H9 (cell line): Measurements from ENCODE around the gene PTPRJ. TPM values are rescaled to one million over a fixed set of nuclear protein-coding genes. Genes with fewer than 3 reads are reported as not detected.

ENCODE experiments used
- DNase-seq: peaks from one replicate; pipeline ENCODE4 v3.0.0-alpha.2; 2017
- H2AFZ ChIP-seq: one replicate; pipeline ENCODE4 v1.6.1; 2013; ENCODE audit warnings: mild to moderate bottlenecking, low read length, control low read depth, moderate library complexity
- H2AK5ac ChIP-seq: 2 replicates; pipeline ENCODE4 v1.6.1; 2013; ENCODE audit warnings: low read length, control low read depth, mixed read lengths; ENCODE audit not compliant: insufficient read length
- H2BK120ac ChIP-seq: one replicate; pipeline ENCODE4 v1.6.1; 2013; ENCODE audit warnings: low read depth, mild to moderate bottlenecking, low read length, control low read depth, inconsistent platforms; ENCODE audit not compliant: poor library complexity, severe bottlenecking
- H2BK12ac ChIP-seq: 2 replicates; pipeline ENCODE4 v1.6.1; 2013; ENCODE audit warnings: low read length, control low read depth, mixed read lengths, low read depth; ENCODE audit not compliant: insufficient read length
- H2BK15ac ChIP-seq: 2 replicates; pipeline ENCODE4 v1.6.1; 2013; ENCODE audit warnings: low read depth, low read length, control low read depth
- H2BK20ac ChIP-seq: one replicate; pipeline ENCODE4 v1.6.1; 2013; ENCODE audit warnings: low read depth, mild to moderate bottlenecking, low read length, control low read depth, inconsistent platforms; ENCODE audit not compliant: poor library complexity, severe bottlenecking
- H2BK5ac ChIP-seq: 2 replicates; pipeline ENCODE4 v1.6.1; 2013; ENCODE audit warnings: low read length, control low read depth, mixed read lengths; ENCODE audit not compliant: insufficient read length
- H3K14ac ChIP-seq: 2 replicates; pipeline ENCODE4 v1.6.1; 2013; ENCODE audit warnings: low read length, control low read depth; ENCODE audit not compliant: insufficient read depth
- H3K18ac ChIP-seq: 2 replicates; pipeline ENCODE4 v1.6.1; 2013; ENCODE audit warnings: low read depth, mild to moderate bottlenecking, mixed read lengths, low read length, control low read depth; ENCODE audit not compliant: insufficient read length
- H3K23ac ChIP-seq: 2 replicates; pipeline ENCODE4 v1.6.1; 2013; ENCODE audit warnings: low read length, control low read depth, mixed read lengths, low read depth; ENCODE audit not compliant: insufficient read length
- H3K23me2 ChIP-seq: 2 replicates; pipeline ENCODE4 v1.6.1; 2013; ENCODE audit warnings: low read depth, mild to moderate bottlenecking, mixed read lengths, low read length, control low read depth; ENCODE audit not compliant: insufficient read length, poor library complexity, severe bottlenecking
- H3K27ac ChIP-seq: 2 replicates; pipeline ENCODE4 v1.5.1; 2013; ENCODE audit warnings: low read length, control low read depth, mixed read lengths, low read depth; ENCODE audit not compliant: insufficient read length
- H3K27me3 ChIP-seq: 2 replicates; pipeline ENCODE4 v1.6.1; 2013; ENCODE audit warnings: low read length, control low read depth, inconsistent platforms; ENCODE audit not compliant: insufficient read depth
- H3K4ac ChIP-seq: 2 replicates; pipeline ENCODE4 v1.6.1; 2013; ENCODE audit warnings: low read depth, mild to moderate bottlenecking, control low read depth, inconsistent platforms, low read length, moderate library complexity
- H3K4me1 ChIP-seq: 2 replicates; pipeline ENCODE4 v1.6.1; 2013; ENCODE audit warnings: low read length, control low read depth, inconsistent platforms; ENCODE audit not compliant: insufficient read depth
- H3K4me2 ChIP-seq: 2 replicates; pipeline ENCODE4 v1.6.1; 2013; ENCODE audit warnings: low read length, control low read depth, mixed read lengths; ENCODE audit not compliant: insufficient read length, insufficient read depth
- H3K56ac ChIP-seq: 2 replicates; pipeline ENCODE4 v1.6.1; 2013; ENCODE audit warnings: low read depth, mild to moderate bottlenecking, mixed read lengths, low read length, control low read depth; ENCODE audit not compliant: insufficient read length
- H3K79me1 ChIP-seq: 2 replicates; pipeline ENCODE4 v1.6.1; 2013; ENCODE audit warnings: low read depth, mild to moderate bottlenecking, moderate library complexity, low read length, control low read depth, inconsistent platforms; ENCODE audit not compliant: insufficient read depth, poor library complexity, severe bottlenecking
- H3K79me2 ChIP-seq: 2 replicates; pipeline ENCODE4 v1.6.1; 2013; ENCODE audit warnings: low read length, control low read depth, inconsistent platforms; ENCODE audit not compliant: insufficient read depth
- H3K9ac ChIP-seq: 2 replicates; pipeline ENCODE4 v1.6.1; 2013; ENCODE audit warnings: low read length, control low read depth, mixed read lengths; ENCODE audit not compliant: insufficient read length; ENCODE audit errors: extremely low read depth
- H3K9me3 ChIP-seq: one replicate; pipeline ENCODE4 v1.6.1; 2013; ENCODE audit warnings: low read depth, low read length, inconsistent platforms; ENCODE audit not compliant: control insufficient read depth
- H3T11ph ChIP-seq: one replicate; pipeline ENCODE4 v1.6.1; 2013; ENCODE audit warnings: mild to moderate bottlenecking, low read length, control low read depth, inconsistent platforms
- H4K20me1 ChIP-seq: one replicate; pipeline ENCODE4 v1.6.1; 2013; ENCODE audit not compliant: control insufficient read depth, insufficient read length, insufficient read depth
- H4K5ac ChIP-seq: 2 replicates; pipeline ENCODE4 v1.6.1; 2013; ENCODE audit warnings: low read depth, mild to moderate bottlenecking, mixed read lengths, low read length, control low read depth; ENCODE audit not compliant: insufficient read length
- H4K8ac ChIP-seq: replicated peaks from 2 replicates; pipeline ENCODE4 v1.6.1; 2013; ENCODE audit warnings: low read length, control low read depth, mixed read lengths, low read depth; ENCODE audit not compliant: insufficient read length
- H4K91ac ChIP-seq: 2 replicates; pipeline ENCODE4 v1.6.1; 2013; ENCODE audit warnings: low read depth, mild to moderate bottlenecking, moderate library complexity, mixed read lengths, low read length, control low read depth; ENCODE audit not compliant: insufficient read length
- H3K27ac Mint-ChIP-seq, 3 experiments: 2 replicates in 2 of 3; 3 replicates in 1 of 3; pipeline ENCODE4 v1.8.0; 2020 to 2021; ENCODE audit warnings: mixed read lengths in 3 of 3, mild to moderate bottlenecking in 1 of 3, moderate library complexity in 1 of 3
- H3K27me3 Mint-ChIP-seq: 2 replicates; pipeline ENCODE4 v1.8.0; 2021; ENCODE audit warnings: low read depth, mild to moderate bottlenecking, moderate library complexity, mixed read lengths
- H3K36me3 Mint-ChIP-seq, 3 experiments: 2 replicates in 2 of 3; 3 replicates in 1 of 3; pipeline ENCODE4 v1.8.0; 2020 to 2021; ENCODE audit warnings: low read depth in 3 of 3, mixed read lengths in 3 of 3; ENCODE audit not compliant: insufficient read depth in 1 of 3
- H3K4me1 Mint-ChIP-seq, 2 experiments: 2 replicates each; pipeline ENCODE4 v1.8.0; 2020; ENCODE audit warnings: mixed read lengths in 2 of 2
- H3K4me3 Mint-ChIP-seq, 2 experiments: 2 replicates in 1 of 2; 3 replicates in 1 of 2; pipeline ENCODE4 v1.8.0; 2020 to 2021; ENCODE audit warnings: mild to moderate bottlenecking in 2 of 2, mixed read lengths in 2 of 2, moderate library complexity in 1 of 2
- H3K9me3 Mint-ChIP-seq, 2 experiments: 2 replicates in 1 of 2; 3 replicates in 1 of 2; pipeline ENCODE4 v1.8.0; 2020; ENCODE audit warnings: mild to moderate bottlenecking in 2 of 2, mixed read lengths in 2 of 2, moderate library complexity in 1 of 2
- WGBS: extraction: QIAGEN DNeasy Blood & Tissue Kit; methylation state at CpG from one replicate; pipeline ENCODE4 v1.1.7; 2013; ENCODE audit warnings: missing lambda C conversion rate, low lambda C conversion rate, mixed read lengths; ENCODE audit not compliant: insufficient read length; ENCODE audit errors: extremely low coverage; 5-methylcytosine and 5-hydroxymethylcytosine counted together
- total RNA-seq: library from RNA; stranded (reverse); gene quantifications from 2 replicates; pipeline ENCODE4 v1.2.1, GENCODE V29; 2021
- TF ChIP-seq, protein P1 (sequence below): fragments of 200-600 bp; sonication (generic); conservative IDR thresholded peaks from 3 replicates; pipeline ENCODE4 v1.8.0; 2021; ENCODE audit warnings: antibody characterized with exemption, mild to moderate bottlenecking

The PTPRJ gene
- total RNA-seq, 1 experiment from 2014 or later: 10.6 TPM

DNA sequence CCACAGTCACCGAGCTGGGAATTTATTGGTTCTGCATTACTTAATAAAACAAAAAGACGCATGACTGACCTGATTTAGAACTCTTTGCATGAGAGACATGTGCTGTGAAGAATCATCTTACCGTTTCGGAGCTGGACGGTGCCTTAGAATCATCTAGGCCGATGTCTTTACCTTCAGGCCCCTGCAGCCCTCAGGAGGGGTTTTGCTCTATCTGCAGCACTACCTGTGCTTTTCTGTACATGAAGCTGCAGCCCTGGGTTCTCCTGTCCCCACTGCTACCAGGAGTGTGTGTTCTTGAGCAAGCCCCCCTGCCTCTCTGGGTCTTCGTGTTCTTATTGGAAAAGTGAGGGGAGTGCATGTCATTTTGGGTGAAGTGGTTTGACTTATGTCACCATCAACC is 142.3 kb downstream of the PTPRJ start:
- Histone ChIP-seq H2BK120ac (no peak overlapping the region), H3K56ac (no peak overlapping the region), H2BK5ac (no peak overlapping the region), H3K79me1 (no peaks in the 10 kb centered on the region), H3K18ac (no peak overlapping the region), H2BK12ac (no peak overlapping the region), H4K8ac (no peak overlapping the region), H3K23me2 (no peaks in the 10 kb centered on the region), H2AFZ (no peak overlapping the region), H3T11ph (no peak overlapping the region), H2BK15ac (no peak overlapping the region), H4K91ac (no peak overlapping the region), H4K20me1 (no peaks in the 10 kb centered on the region), H3K14ac (no peak overlapping the region), H3K27me3 (no peaks in the 10 kb centered on the region), H3K79me2 (no peaks in the 10 kb centered on the region), H3K4ac (no peak overlapping the region), H3K23ac (no peak overlapping the region), H2AK5ac (no peak overlapping the region), H3K9me3 (no peaks in the 10 kb centered on the region), H3K9ac (no peak overlapping the region), H2BK20ac (no peak overlapping the region), H3K4me2 (no peak overlapping the region), H3K27ac (no peak overlapping the region), H4K5ac (no peak overlapping the region), H3K4me1 (no peaks in the 10 kb centered on the region)
- TF ChIP-seq, protein P1, sequence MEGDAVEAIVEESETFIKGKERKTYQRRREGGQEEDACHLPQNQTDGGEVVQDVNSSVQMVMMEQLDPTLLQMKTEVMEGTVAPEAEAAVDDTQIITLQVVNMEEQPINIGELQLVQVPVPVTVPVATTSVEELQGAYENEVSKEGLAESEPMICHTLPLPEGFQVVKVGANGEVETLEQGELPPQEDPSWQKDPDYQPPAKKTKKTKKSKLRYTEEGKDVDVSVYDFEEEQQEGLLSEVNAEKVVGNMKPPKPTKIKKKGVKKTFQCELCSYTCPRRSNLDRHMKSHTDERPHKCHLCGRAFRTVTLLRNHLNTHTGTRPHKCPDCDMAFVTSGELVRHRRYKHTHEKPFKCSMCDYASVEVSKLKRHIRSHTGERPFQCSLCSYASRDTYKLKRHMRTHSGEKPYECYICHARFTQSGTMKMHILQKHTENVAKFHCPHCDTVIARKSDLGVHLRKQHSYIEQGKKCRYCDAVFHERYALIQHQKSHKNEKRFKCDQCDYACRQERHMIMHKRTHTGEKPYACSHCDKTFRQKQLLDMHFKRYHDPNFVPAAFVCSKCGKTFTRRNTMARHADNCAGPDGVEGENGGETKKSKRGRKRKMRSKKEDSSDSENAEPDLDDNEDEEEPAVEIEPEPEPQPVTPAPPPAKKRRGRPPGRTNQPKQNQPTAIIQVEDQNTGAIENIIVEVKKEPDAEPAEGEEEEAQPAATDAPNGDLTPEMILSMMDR: no peak
- H3K27ac Mint-ChIP-seq: no peak overlapping the region
- no peaks in the 10 kb centered on the region for H3K27me3 Mint-ChIP-seq
- H3K9me3 Mint-ChIP-seq: no peaks in the 10 kb centered on the region
- H3K4me3 Mint-ChIP-seq: no peak overlapping the region
- H3K4me1 Mint-ChIP-seq: peaks cover 7 to 9% of the 10 kb centered on the region in 2 experiments
- no peak for DNase-seq
- WGBS: no CpG with 5 or more reads among the region's 7 CpGs
- peaks cover 4 to 10% (median 5%) of the 10 kb centered on the region in 3 experiments; a peak in 6 of 7 replicates for H3K36me3 Mint-ChIP-seq
